Adrenal gland (tissue), 5 donors: ENCODE measurements around the gene BRD2.

Source experiments
- POLR2A ChIP-seq, 2 donors: fragments of 450-650 bp; IDR thresholded peaks; one replicate each; pipeline ENCODE4 v1.6.1; 2017; ENCODE audit warnings: antibody characterized with exemption in 2 of 2, mild to moderate bottlenecking in 2 of 2, moderate library complexity in 1 of 2
- TF ChIP-seq, protein P1 (sequence below), 6 experiments: fragments of 450-650 bp in 4 of 6; fragments of 200-600 bp in 2 of 6; sonication (generic) in 1 of 6; IDR thresholded peaks; 1 replicate in 5 of 6; 2 replicates in 1 of 6; pipeline versions ENCODE4 v1.5.1 to v1.8.0; 2016 to 2021; ENCODE audit warnings: antibody characterized with exemption in 6 of 6, mild to moderate bottlenecking in 2 of 6, moderate library complexity in 1 of 6
- donor health status: DM: no; HTN: no; CAD: no.

DNA sequence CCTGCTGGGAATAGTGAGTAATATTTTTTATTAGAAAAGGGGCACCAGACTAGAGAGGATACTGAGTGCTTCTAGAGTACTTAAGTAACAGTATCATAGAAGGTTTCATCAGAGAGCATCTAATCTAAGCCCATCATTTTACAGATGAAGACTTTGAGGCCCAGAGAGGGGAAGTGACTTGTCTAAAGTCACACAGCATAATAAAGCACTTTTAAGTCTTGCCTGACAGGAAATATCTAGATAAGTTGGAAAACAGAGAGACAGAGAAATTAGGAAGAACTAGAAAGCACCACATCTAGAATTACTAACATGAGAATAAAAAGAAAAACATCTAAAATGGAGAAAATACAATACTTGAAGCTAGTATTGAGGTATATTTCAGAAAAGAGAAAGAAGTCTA is 21.5 kb upstream of the BRD2 start:
- no peak for TF ChIP-seq POLR2A (IDR thresholded peaks at IDR 0.05)
- TF ChIP-seq, protein P1, sequence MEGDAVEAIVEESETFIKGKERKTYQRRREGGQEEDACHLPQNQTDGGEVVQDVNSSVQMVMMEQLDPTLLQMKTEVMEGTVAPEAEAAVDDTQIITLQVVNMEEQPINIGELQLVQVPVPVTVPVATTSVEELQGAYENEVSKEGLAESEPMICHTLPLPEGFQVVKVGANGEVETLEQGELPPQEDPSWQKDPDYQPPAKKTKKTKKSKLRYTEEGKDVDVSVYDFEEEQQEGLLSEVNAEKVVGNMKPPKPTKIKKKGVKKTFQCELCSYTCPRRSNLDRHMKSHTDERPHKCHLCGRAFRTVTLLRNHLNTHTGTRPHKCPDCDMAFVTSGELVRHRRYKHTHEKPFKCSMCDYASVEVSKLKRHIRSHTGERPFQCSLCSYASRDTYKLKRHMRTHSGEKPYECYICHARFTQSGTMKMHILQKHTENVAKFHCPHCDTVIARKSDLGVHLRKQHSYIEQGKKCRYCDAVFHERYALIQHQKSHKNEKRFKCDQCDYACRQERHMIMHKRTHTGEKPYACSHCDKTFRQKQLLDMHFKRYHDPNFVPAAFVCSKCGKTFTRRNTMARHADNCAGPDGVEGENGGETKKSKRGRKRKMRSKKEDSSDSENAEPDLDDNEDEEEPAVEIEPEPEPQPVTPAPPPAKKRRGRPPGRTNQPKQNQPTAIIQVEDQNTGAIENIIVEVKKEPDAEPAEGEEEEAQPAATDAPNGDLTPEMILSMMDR (IDR thresholded peaks at IDR 0.05), result no peak
